ENCODE results near the gene C3orf33. TPM values are rescaled to one million over a fixed set of nuclear protein-coding genes. Genes with fewer than 3 reads are reported as not detected.

C3orf33 gene
- total RNA-seq, 1 experiment from 2014 or later, result 2.9 TPM

DNA sequence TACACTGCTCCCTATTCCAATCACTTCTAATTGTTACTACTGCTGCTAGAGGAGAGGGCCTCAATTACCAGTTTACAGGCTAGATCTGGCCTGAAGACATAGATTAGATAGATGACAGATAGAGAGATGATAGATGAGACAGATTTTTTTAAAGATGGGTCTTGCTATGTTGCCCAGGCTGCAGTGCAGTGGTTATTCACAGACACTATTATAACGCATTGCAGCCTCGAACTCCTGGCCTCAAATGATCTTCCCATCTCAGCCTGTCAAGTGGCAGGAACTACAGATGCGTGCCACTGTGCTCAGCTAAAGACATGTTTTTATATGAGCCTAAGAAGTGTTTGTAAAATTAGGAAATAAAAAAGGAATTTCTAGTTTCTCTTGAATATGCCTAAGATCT lies 41.9 kb upstream of the C3orf33 start:
- no peak for DNase-seq
- Histone ChIP-seq H3K56ac (ENCODE audit: insufficient read length, low read depth, low read length) (no peak overlapping the region), H3K18ac (ENCODE audit: insufficient read length, low read depth, low read length) (no peak overlapping the region), H3K4ac (ENCODE audit: low read depth, low read length) (no peak overlapping the region), H4K8ac (replicated peaks; ENCODE audit: insufficient read length, low read depth, low read length) (no peak overlapping the region), H3K79me2 (ENCODE audit: insufficient read depth, low read length) (peaks cover 10% of the 10 kb centered on the region; the same call in 1 of the 2 replicates), H2BK5ac (ENCODE audit: insufficient read length, low read length) (no peak overlapping the region), H3K23ac (ENCODE audit: insufficient read length, low read depth, low read length) (no peak overlapping the region), H3K9ac (ENCODE audit: extremely low read depth, insufficient read length, low read length) (no peak overlapping the region), H3K4me1 (ENCODE audit: insufficient read depth, low read length) (no peaks in the 10 kb centered on the region; the same call in 1 of the 2 replicates), H2BK20ac (ENCODE audit: low read depth, low read length, poor library complexity, severe bottlenecking) (no peak overlapping the region), H2BK120ac (ENCODE audit: low read depth, low read length, poor library complexity, severe bottlenecking) (no peak overlapping the region), H3K23me2 (ENCODE audit: insufficient read length, low read depth, low read length, poor library complexity, severe bottlenecking) (peaks cover under 1% of the 10 kb centered on the region), H2BK15ac (ENCODE audit: low read depth, low read length) (no peak overlapping the region), H2AFZ (ENCODE audit: low read length) (no peak overlapping the region), H3T11ph (ENCODE audit: low read length) (no peak overlapping the region), H4K5ac (ENCODE audit: insufficient read length, low read depth, low read length) (no peak overlapping the region), H2AK5ac (ENCODE audit: insufficient read length, low read length) (no peak overlapping the region), H3K4me2 (ENCODE audit: insufficient read depth, insufficient read length, low read length) (no peak overlapping the region), H2BK12ac (ENCODE audit: insufficient read length, low read depth, low read length) (no peak overlapping the region), H3K27ac (ENCODE audit: insufficient read length, low read depth, low read length) (no peak overlapping the region), H3K27me3 (ENCODE audit: insufficient read depth, low read length) (no peaks in the 10 kb centered on the region), H3K9me3 (ENCODE audit: control insufficient read depth, low read depth, low read length) (no peaks in the 10 kb centered on the region), H3K79me1 (ENCODE audit: insufficient read depth, low read depth, low read length, poor library complexity, severe bottlenecking) (peaks cover 3% of the 10 kb centered on the region), H3K14ac (ENCODE audit: insufficient read depth, low read length) (no peak overlapping the region), H4K91ac (ENCODE audit: insufficient read length, low read depth, low read length) (no peak overlapping the region), H4K20me1 (ENCODE audit: control insufficient read depth, insufficient read depth, insufficient read length) (no peaks in the 10 kb centered on the region)
- TF ChIP-seq, protein P1, sequence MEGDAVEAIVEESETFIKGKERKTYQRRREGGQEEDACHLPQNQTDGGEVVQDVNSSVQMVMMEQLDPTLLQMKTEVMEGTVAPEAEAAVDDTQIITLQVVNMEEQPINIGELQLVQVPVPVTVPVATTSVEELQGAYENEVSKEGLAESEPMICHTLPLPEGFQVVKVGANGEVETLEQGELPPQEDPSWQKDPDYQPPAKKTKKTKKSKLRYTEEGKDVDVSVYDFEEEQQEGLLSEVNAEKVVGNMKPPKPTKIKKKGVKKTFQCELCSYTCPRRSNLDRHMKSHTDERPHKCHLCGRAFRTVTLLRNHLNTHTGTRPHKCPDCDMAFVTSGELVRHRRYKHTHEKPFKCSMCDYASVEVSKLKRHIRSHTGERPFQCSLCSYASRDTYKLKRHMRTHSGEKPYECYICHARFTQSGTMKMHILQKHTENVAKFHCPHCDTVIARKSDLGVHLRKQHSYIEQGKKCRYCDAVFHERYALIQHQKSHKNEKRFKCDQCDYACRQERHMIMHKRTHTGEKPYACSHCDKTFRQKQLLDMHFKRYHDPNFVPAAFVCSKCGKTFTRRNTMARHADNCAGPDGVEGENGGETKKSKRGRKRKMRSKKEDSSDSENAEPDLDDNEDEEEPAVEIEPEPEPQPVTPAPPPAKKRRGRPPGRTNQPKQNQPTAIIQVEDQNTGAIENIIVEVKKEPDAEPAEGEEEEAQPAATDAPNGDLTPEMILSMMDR (conservative IDR thresholded peaks at IDR 0.05), result no peak
- Mint-ChIP-seq H3K4me1 (peaks cover 14 to 15% of the 10 kb centered on the region in 2 experiments), H3K9me3 (no peaks in the 10 kb centered on the region), H3K36me3 (ENCODE audit: insufficient read depth in 1 of 3, low read depth in 3 of 3) (peaks cover 0 to 10% (median 3%) of the 10 kb centered on the region in 3 experiments; a peak in 1 of 7 replicates), H3K4me3 (no peak overlapping the region), H3K27me3 (ENCODE audit: low read depth) (no peaks in the 10 kb centered on the region), H3K27ac (no peak overlapping the region)
- no CpG with 5 or more reads among the region's 3 CpGs for WGBS (ENCODE audit: extremely low coverage, insufficient read length, low lambda C conversion rate)
